Activated T-cell treated with anti-CD3 and anti-CD28 coated beads for 1 hour (primary cell): Measurements from ENCODE around the gene BIN1.

Experiments used
- DNase-seq: peaks from one replicate; pipeline ENCODE4 v3.0.0-alpha.2; 2020; ENCODE audit warnings: low read depth

BIN1 gene

DNA sequence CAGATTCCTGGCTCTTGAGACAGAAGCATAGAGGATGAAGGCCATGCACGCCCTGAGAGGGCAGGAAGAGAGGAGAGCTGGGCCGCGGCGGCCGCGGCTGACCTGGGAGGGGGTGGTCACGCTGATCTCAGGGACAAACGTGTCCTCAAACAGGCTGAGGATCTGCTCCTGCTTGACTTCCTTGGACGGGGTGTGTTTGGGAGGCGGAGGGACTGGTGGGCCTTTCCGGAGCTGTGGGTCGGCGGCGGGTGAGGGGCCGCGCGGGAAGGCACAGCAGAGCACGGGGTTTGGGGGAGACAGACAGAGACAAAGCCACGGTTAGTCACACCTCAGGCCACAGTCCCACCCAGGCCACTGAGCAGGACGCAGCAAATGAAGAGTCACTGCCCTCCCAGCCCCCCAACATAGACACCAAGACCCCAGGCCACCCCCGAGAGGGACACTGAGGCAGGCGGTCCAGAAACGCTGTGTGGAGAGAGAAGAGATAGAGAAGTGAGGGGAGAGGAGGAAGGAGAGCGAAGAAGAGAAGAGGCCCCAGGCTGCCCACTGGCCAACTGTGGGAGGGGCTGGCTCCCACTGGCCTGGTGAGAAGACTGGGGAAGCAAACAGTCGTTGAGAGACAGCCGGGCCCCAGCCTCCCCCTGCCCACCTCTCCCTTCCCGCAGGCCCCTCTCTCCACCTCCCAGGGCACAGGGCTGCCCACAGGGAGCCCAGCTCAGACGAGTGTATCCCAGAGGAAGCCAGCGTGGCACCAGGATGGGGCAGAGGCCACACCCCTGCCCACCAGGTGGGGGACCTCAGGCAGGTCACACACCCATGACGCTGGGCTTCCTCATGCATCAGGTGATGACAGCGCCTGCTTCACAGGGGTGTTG lies 49.3 kb downstream of the BIN1 start:
- DNase-seq: no peak

DNA sequence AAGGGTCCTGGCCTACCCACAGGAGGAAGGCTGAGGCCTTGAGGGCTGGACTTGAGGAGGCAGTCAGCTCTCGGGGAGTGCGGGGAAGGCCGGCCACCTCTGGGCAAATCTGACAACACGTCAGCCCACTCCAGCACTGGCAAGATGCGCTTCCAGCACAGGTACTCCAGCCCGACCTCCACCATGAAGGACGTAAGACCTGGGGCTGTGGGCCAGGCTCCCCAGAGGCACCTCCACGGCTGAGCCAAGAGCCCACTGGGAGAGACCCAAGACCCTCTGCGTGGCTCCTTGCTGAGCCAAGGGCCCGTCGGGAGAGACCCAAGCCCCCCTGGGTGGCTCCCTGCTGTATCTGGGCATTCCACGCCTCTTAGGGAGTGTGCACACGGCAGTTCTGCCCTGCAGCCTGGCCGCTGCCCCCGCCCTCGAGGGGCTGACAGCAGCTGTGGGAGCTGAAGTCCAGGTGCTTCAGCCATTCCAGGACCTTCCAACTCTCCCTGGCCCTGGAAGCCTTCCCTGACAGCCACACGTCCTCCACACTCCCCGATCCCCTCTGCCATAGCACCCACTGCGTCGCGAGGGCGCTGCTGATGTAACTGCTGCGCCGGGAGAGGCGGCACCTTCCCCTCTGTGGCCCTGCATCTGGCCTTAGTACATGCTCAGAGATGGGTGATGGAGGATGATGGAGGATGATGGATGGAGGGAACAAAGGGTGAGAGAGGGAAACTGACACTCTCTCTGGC lies 50.2 kb downstream of the BIN1 start:
- DNase-seq: no peak

DNA sequence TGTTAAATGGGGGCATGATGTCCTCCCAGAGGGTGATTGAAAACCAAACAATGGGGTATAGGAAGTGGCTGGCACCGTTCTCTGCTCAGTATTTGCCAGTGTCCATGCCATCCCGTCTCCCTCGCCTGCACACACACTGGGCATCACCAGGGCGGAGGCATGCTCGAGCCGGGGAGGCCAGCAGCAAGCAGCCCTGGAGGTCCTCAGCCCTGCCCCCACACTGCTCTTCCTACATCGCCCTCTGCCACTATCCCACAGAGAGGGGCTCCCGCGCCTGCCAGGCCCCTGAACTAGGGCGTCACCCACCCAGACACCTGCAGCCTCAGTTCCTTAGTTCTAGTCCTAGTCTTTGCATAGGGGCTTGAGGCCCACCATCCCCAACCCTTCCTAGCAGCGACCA lies 50.9 kb downstream of the BIN1 start:
- DNase-seq: no peak

DNA sequence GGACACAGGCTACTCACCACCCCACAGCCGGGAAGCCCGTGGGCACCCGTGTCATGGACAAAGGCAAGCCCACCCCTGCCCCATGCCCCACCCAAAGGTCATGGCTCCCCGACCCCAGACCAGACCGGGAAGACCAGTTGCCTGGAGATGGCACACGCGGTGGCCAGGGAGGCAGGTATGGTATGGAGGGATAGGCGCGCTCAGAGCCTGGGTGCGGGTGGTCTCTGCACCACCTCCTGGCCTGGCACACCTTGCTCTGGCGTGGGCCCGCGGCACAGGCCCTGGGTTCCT lies 51.2 kb downstream of the BIN1 start:
- no peak for DNase-seq

DNA sequence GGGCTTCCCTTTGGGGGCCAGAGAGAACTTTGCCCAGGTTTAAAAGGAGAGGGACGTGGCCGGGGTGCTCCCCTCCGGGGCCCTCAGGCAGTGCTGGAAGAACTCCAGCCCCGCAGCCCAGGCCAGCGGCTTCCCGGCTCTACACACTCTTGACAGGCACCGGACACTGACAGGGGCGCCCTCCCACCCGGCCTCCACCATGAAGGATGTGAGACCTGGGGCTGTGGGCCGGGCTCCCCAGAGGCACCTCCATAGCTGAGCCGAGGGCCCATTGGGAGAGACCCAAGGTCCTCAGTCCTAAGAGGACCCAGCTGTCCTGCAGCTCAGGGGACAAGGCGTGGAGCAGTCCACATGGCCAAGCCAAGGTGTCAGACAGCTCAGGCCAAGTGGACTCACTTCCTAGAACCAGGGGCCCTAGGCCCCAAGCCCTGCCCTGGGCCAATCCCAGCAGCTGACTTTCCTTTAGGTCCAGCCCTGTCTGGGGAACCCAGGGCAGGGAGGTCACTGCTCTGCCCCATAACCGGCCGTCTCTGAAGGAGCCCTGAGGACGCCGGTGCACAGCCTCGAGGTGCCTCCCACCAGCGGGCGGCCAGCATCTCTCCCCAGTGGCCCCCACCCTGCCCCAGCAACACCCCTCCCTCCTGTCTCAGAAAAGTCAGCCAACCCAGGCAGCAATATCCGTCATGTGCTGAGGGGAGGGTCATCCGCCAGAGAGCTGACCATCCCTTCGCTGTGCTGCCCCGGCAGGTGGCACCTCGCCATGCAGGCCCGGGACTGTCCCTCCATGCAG lies 51.8 kb downstream of the BIN1 start:
- no peak for DNase-seq

DNA sequence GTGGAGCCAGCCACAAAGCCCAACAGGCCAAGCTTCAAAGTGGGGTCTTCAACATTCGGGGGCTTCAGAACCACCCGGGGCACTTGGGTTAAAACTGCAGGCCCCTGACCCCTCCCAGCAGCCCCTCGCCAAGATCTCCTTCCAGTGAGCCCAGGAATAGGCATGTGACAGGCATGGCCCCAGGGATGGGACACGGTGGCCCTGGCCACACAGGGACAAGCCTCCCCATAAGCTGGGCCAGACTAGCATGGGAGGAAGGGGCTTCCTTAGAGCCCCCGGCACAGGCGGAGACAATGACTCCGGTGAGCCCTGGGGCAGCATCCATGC lies 52.4 kb downstream of the BIN1 start:
- DNase-seq: no peak

DNA sequence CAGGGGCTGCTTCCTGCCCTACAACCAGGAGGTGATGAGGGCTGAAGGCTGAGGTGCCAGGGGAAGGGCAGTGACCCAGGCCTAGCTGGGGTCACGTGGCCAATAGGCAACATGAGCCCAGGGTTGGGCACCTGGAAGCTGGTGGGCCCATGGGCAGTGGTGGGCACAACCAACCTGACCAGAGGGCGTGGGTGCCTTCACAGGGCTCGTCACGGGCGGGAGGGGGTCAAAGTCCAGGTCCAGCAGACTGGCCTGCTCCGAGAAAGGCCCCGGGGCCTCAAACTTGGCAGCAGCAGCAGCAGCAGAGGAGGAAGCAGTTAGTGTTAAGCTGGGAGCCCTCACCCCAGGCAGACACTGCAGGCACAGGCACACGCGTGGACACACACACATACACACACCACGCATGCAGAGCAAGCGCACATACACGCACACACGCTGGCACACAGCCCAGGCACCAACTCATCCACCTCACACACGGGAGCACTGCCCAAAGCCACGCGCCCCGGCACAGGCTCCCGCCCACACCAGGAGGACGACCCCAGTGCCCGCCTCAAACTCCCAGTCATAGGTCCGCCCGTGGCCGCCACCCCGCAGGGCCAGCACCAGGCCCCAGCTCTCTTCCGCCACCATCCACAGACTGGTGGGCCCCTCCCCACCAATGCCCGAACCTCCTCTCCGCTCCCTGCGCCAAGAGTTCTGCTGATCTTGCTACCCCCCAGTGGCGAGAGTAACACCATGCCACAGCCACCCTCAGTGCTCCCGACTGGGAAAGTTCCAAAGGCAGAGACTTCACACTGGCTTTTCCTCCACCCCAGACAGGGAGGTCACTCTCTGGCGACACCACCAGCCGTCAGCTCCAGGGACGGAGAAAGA lies 53.0 kb downstream of the BIN1 start:
- DNase-seq: no peak

DNA sequence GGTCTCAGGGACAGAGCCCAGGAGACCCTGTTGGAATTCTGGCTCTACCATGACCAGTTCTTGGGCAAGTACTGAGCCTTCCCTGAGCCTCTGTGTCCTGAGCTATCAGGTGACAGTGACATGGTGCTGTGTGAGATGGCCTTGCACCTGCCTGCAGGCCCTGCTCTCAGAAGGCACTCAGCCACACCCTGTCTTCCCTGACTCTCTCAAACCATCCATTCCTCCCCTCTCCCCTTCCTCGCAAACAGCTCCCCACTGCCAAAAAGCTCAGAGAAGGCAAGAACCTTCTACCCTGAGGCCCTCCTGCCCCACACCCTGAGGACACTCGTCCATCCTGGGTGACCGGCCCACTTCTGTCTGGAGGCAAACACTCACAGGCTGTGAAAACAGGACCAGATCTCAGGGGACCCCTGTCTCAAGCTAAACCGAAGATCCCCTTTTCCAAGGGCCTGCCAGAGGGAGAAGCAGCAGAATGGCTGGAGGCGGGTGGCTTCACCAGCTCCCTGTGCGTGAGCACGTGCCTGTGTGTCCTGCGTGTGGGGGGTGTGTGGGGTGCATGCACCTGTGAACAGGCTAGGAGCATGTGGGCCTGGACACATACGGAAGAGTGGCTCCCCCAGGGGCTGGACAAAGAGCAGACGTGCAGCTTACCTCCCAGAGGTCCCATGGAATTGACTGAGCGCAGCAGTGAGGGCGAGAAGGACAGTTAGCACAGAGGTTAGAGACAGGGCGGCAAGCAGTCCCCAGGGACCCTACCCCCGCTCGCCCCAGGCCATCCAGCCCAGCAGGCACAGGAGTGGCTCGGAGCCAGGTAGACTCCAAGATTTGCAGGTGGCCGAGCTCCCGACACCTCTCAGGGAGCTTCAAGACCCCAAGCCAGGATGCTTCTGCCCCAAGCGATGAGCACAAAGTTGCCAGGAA lies 53.9 kb downstream of the BIN1 start:
- DNase-seq: no peak

DNA sequence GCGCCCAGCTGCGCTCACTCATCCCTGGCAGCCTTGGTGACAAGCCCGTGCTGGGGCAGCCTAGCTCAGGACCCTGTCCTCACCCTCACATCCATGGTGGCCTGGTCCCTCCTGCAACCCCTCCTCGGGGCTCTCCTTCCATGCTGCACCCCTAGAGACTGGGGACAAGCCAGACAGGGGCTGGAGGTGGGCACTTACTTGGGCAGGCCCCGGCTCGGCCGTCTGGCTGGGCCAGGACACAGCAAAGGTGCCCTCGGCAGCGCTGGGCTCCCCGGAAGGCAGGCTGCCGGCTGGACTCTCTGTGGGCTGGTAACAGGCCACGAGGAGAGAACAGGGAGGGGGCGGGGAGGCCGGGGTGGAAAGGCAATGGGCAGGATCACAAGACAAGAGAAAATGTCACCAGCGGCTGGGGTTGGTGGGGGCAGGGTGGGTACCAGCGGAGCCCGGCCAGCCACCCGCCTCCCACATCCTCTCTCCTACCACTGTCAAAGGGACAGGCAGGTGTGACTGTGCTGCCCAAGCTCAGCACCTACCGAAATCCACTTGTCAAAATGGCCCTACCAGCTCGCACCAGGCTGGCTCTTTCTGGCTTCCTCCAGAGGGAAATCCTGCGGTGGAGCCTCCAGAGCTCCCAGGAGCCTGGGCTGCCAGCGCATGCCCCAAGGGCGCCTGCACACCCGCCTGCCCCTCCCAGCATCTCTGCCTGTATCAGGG lies 54.7 kb downstream of the BIN1 start:
- no peak for DNase-seq

DNA sequence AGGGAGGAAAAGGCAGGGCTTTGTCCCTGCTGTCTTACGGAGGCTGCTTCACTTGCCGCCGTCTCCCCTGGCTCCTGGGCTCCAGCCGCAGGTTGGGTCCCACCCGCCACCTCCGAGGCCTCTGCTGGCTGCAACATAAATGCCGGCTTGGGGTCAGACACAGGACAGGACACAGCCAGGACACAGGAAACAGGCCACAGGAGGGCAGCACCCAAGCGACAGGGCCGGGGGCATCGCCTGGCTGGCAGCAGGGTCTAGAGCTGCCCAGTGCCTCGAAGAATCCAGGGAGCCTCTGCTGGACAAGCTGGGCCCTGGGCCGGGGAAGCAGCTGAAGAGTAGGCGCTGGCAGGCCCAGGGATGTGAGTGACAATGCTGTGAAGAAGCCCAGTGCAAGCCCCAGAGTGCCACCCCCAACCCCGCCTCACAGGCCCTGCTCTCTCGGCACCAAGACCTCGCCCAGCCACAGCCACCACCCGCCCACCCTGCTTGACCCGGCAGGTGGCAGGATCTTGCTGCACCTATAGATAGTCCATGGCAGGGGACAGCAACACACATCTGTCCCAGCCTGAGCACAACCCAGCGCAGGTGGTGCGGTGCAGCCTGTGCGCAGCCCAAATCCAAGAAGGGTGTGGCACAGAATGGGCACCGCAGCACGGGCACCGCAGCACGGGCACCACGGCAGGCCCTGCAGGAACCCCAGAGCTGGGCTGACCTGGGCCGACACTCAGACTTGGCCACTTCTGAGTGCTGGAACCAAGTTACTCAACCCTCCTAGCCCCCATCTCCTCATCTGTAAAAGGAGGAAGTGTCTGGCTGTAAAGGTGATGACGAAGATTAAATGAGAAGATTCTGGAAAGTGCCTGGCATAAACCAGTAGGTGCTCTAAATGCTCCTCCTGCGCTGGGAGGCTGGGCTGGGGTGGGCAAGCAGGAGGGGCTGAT lies 55.6 kb downstream of the BIN1 start:
- DNase-seq: no peak

DNA sequence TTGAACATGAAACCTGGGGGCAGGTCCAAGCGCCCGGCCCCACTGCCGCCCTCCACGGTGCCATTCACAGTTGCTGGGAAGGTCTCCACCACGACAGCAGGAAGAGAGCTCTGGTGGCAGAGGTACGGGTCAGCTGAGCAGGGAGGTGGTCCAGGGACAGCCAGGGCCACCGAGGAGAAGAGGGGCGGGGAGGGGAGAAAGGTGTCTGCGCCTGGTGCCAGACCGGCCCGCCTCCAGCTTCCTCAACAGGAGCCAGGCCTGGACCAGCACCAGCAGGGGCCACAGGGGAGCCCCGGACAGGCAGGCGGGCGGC lies 56.2 kb downstream of the BIN1 start:
- DNase-seq: no peak

DNA sequence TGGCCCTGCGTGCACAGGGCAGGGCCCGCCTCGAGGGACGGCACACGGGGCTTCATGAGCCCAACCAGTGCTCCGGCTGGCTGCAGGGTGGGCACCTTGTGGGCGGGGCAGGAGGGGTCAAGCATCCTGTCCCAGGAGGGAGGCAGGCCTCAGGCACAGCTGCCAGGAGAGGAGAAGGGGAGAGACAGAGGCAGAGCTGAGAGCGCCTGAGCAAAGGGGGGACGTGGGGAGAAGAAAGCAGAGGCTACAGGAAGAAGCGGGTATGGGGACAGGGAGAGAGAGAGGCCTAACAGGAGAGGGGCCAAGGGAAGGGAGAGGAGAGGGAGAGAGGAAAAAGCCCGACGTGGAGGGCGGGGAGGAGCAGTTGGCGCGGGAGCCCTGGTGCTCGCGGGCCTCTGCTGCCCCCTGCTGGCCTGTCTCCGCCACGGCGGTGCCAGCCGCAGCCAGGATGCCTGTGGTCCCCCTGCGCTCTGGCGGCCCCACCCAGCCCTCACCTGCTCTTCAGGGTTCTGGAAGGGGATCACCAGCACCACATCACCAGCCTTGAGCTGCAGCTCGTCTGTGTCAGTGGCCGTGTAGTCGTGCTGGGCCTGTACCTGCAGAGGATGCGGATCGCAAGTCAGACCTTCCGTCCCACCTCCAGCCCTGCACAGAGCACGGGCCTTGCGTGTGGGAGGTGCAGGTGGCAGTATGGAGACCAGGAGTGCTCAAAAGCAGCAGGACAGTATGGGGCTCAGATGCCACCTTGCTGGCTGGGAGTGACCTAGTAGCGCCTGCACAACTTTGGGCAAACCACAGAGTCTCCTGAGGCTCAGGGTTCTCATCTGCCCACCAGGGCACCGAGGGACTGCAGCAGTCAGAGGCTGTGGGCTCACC lies 56.8 kb downstream of the BIN1 start:
- peak; percentile 58 for DNase-seq

DNA sequence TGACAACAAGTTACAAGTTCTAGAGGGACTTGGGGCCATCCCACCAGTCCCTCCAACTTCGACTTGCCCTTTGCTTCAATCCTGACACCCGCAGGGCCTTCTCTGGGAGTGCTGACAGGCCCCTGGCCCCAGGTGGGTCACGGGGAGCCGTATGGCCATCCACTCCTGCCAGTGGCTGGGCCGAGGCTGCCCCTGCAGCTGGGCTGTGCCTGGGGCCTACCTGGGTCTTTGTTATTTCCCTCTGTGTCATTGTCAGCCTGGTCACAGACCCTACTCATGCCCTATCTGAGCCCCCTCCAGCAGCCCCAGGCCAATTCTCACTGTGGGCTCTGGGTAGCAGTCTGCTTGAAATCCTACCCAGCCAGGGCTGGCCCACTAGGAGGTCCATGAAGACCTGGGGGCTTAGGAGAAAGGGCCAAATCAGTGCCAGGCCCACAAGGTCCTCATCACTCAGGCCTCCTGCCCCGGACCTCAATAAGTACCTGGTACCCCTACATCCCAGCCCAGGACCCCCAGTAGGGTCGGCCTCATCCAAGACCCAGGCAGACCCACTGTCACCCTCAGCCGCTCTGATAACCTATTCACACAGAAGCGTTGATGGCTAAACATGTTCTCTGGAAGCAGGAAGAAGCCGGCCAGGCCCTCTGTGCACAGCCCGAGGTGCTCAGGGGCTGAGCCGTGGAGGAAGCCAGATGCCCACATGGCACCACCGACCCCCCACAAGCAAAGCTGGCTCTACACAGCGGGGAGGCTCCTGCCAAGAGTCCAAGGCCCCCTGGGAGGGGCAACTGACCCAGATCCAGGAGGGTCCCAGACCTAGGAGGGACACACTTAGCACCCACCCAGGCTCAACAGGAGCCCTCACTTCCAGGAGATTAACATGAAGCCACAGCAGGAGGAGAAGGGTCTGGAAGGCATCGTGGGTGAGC lies 57.7 kb downstream of the BIN1 start:
- no peak for DNase-seq

DNA sequence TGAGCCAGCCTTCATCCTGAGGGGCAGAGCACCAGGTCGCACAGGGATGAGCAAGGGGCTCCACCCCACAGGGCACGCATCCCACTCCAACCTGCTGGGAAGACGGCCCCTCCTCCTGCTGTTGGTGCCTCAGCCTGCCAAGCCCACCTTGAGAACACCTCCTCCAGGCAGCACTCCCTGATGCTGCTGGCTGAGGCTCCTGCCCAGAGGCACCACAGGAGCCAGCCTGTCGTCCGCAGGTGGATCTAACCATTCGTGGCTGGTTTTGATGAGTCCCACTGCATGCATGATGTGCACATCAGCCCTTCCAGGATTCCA lies 58.4 kb downstream of the BIN1 start:
- DNase-seq: no peak

DNA sequence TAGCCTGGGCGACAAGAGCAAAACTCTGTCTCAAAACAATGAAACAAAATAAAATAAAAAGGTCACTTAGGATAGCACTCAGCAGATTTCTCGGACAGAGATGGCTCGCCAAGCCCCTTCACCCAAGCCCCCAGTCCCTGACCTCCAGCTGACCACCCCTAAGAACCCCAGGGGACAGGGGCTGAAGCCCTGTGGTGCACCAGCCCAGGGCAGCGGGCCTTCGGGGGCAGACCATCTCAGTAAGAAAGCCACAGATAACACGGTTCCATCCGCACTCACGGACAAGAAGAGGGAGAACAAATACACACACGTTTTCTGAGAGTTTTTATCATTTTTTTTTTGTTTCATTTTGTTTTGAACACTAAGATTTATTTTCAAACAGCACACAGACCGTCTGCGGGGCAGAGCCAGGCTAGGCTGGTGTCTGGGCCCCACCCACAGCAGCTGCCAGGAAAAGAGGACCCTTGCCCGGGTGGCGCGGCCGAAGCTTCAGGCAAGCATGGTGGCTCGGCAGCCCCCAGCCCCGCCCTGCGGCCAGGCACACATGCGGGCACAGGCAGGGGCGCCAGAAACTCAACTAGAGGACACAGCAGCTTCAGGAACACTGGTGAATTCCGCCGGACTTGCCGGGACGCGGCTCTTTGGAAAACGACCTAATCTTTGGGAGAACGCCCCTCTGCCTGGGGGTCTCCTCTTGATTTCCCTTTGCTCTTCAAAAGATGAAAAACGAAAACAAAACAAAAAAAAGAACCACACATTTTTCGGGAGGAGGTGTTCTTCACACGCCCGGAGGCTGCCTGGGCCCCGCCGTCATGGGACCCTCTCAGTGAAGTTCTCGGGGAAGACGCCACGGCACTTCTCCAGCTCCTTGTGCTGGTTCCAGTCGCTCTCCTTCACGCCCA lies 59.0 kb downstream of the BIN1 start:
- DNase-seq: no peak

DNA sequence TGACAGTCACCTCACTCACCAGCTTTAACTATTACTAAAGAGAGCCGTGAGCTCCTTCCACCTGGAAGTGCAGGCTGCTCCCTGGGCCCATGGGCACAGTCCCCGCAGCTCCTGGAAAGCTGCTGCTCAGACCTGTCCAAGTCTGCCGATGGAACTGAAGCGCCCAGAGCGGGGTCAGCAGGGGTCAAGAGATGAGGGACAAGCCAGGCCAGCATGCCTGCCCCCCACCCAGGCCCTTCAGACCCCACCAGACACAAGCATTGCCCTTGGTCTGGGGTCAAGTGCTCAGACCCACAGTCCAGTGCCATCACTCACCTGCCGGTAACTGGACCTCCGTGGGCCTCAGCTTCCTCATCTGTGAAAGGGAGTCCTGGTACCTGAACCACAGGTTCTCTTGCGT lies 59.9 kb downstream of the BIN1 start:
- DNase-seq: no peak
